Lung (tissue), 12 donors: ENCODE data around the gene MBP. TPM values are rescaled to one million over a fixed set of nuclear protein-coding genes. Genes with fewer than 3 reads are reported as not detected.

Experiments
- ATAC-seq: fragments of 200-7000 bp; cut with Tn5 transposase; one replicate; pipeline ENCODE4 v1.9.1; 2020; ENCODE audit warnings: moderate number of reproducible peaks; ENCODE audit not compliant: insufficient read depth, low FRiP score
- DNase-seq, 3 donors: peaks; one replicate each; pipeline ENCODE4 v3.0.0-alpha.2; 2013 to 2017
- H3K27ac ChIP-seq, 2 donors: one replicate each; pipeline ENCODE4 v1.5.1; 2013; ENCODE audit warnings: mild to moderate bottlenecking in 2 of 2, moderate library complexity in 2 of 2, control low read depth in 1 of 2, inconsistent platforms in 1 of 2, low read depth in 1 of 2, low read length in 1 of 2
- H3K27me3 ChIP-seq, 3 donors: one replicate each; pipeline ENCODE4 v1.5.1; 2013; ENCODE audit warnings: low read length in 2 of 3; ENCODE audit not compliant: control insufficient read depth in 3 of 3, insufficient read depth in 3 of 3
- H3K36me3 ChIP-seq, 4 donors: one replicate each; pipeline ENCODE4 v1.5.1; 2013; ENCODE audit warnings: low read length in 4 of 4, mild to moderate bottlenecking in 1 of 4, moderate library complexity in 1 of 4; ENCODE audit not compliant: control insufficient read depth in 4 of 4, insufficient read depth in 4 of 4
- H3K4me1 ChIP-seq, 5 donors: one replicate each; pipeline ENCODE4 v1.5.1; 2013; ENCODE audit warnings: low read length in 5 of 5, mild to moderate bottlenecking in 2 of 5, moderate library complexity in 1 of 5; ENCODE audit not compliant: control insufficient read depth in 5 of 5, insufficient read depth in 5 of 5
- H3K4me3 ChIP-seq: one replicate; pipeline ENCODE4 v1.5.1; 2013; ENCODE audit warnings: mild to moderate bottlenecking, control low read depth, moderate library complexity
- H3K9ac ChIP-seq, 2 donors: one replicate each; pipeline ENCODE4 v1.5.1; 2013; ENCODE audit warnings: low read length in 2 of 2, control low read depth in 1 of 2; ENCODE audit not compliant: insufficient read depth in 1 of 2
- H3K9me3 ChIP-seq, 4 donors: one replicate each; pipeline ENCODE4 v1.5.1; 2013; ENCODE audit warnings: low read length in 3 of 4, mild to moderate bottlenecking in 1 of 4, moderate library complexity in 1 of 4; ENCODE audit not compliant: control insufficient read depth in 4 of 4, insufficient read depth in 3 of 4
- WGBS, 2 donors: extraction: QIAGEN DNeasy Blood & Tissue Kit; methylation state at CpG; one replicate each; pipeline ENCODE4 v1.1.7; 2013; 5-methylcytosine and 5-hydroxymethylcytosine counted together
- polyA plus RNA-seq, 2 donors: library from polyadenylated mRNA; stranded (reverse); fragments of 200-250 nt; gene quantifications; one replicate each; pipeline ENCODE4 v1.2.1, GENCODE V29; 2013
- total RNA-seq, 2 donors: library from RNA; depleted of rRNA in 1 of 2; stranded (reverse); fragments of >200 nt in 1 of 2; gene quantifications; one replicate each; pipeline ENCODE4 v1.2.1, GENCODE V29; 2014 to 2021
- TF ChIP-seq, protein P1 (sequence below): IDR thresholded peaks from 2 replicates; pipeline ENCODE4 v1.5.1; 2012; ENCODE audit warnings: mild to moderate bottlenecking; ENCODE audit errors: control extremely low read depth, extremely low read depth
- donor health status: control.
- donor health status: control.
- donor health status: Bipolar disorder and iron deficiency.
- donor health status: healthy.
- donor health status: DM: yes; HTN: yes; CAD: no.

The MBP gene
- total and polyA plus RNA-seq, 4 donors: 15.6 to 64.1 (median 30.9) TPM

DNA sequence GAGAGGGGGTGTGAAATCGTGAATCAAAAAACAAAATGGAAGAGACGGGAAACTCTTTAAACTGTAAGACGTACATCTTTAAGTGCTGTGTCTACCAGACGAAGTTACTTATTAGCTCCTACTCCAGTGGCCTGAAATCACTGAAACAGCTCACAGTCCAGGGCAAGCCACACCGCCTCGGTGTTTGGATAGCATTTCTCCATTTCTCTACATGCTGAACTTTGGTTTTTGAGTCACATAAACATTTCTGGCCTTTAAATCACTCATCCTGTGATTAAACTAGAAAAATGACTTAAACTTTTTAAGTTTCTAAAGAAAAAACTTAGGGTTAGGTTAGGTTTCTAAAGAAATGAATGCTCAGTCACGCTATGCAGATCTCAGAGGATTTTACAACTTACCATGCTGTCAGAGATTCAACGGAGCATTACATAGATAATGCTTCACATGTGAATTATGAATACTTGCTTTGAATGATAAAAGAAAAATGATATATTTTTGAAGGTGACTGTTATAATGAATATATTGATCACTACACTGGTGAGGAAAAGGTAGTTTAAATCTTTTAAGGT, 138.4 kb downstream of the MBP start:
- Histone ChIP-seq H3K27ac (no peak overlapping the region), H3K36me3 (no peaks in the 10 kb centered on the region), H3K27me3 (no peaks in the 10 kb centered on the region), H3K9ac (no peak overlapping the region), H3K4me3 (no peak overlapping the region), H3K9me3 (no peaks in the 10 kb centered on the region), H3K4me1 (peaks cover 0 to 6% (median 0%) of the 10 kb centered on the region in 5 donors)
- TF ChIP-seq, protein P1, sequence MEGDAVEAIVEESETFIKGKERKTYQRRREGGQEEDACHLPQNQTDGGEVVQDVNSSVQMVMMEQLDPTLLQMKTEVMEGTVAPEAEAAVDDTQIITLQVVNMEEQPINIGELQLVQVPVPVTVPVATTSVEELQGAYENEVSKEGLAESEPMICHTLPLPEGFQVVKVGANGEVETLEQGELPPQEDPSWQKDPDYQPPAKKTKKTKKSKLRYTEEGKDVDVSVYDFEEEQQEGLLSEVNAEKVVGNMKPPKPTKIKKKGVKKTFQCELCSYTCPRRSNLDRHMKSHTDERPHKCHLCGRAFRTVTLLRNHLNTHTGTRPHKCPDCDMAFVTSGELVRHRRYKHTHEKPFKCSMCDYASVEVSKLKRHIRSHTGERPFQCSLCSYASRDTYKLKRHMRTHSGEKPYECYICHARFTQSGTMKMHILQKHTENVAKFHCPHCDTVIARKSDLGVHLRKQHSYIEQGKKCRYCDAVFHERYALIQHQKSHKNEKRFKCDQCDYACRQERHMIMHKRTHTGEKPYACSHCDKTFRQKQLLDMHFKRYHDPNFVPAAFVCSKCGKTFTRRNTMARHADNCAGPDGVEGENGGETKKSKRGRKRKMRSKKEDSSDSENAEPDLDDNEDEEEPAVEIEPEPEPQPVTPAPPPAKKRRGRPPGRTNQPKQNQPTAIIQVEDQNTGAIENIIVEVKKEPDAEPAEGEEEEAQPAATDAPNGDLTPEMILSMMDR: no peak
- no peak for ATAC-seq
- 81 to 84% methylated on average over 8 of the region's 8 CpGs for WGBS, 2 donors
- DNase-seq: no peak

DNA sequence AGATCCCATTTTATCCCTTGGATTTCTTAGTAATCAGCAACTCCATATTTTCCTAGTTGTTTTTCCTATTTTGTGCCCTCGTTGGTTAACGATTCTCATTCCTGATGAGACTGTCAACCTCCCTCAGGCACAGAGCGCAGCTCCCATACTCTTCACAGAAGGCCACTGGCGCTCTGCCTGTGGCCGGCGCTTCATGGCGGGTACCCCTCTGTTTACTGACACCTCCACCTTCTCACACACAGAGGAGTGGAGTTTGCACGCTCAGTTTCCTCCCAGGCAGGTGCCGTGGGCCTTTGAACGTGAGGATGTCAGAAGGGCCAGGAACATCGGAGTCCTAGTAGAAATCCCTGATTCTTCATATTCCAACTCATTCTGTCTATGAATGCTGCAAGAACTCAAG, 139.0 kb downstream of the MBP start:
- H3K9ac ChIP-seq: no peak overlapping the region
- peaks cover 0 to 6% (median 0%) of the 10 kb centered on the region in 5 donors for H3K4me1 ChIP-seq
- H3K4me3 ChIP-seq: no peak overlapping the region
- H3K27ac ChIP-seq: no peak overlapping the region
- no peaks in the 10 kb centered on the region for H3K9me3 ChIP-seq
- H3K36me3 ChIP-seq: no peaks in the 10 kb centered on the region
- no peak for DNase-seq
- TF ChIP-seq, protein P1: no peak
- H3K27me3 ChIP-seq: no peaks in the 10 kb centered on the region
- no peak for ATAC-seq
- WGBS, 2 donors: 94 to 95% methylated on average over 11 of the region's 11 CpGs

GRCh38 chr18:76993085-76993382, 139.5 kb downstream of the MBP start:
- 94 to 95% methylated on average over 6 of the region's 6 CpGs for WGBS, 2 donors
- TF ChIP-seq, protein P1: no peak
- Histone ChIP-seq H3K36me3 (no peaks in the 10 kb centered on the region), H3K27me3 (no peaks in the 10 kb centered on the region), H3K27ac (no peak overlapping the region), H3K4me3 (no peak overlapping the region), H3K9me3 (no peaks in the 10 kb centered on the region), H3K4me1 (peaks cover 0 to 6% (median 0%) of the 10 kb centered on the region in 5 donors), H3K9ac (no peak overlapping the region)
- DNase-seq (no peak), ATAC-seq (no peak)
